K562 (cell line): Measurements from ENCODE around the gene CMSS1. TPM values are rescaled to one million over a fixed set of nuclear protein-coding genes. Genes with fewer than 3 reads are reported as not detected.

ENCODE experiments used
- CLOCK ChIP-seq: fragments of 250-450 bp; sonication (Bioruptor Pico); IDR thresholded peaks from 2 replicates; pipeline ENCODE4 v1.4.0; 2020; ENCODE audit warnings: mild to moderate bottlenecking, moderate library complexity, borderline replicate concordance
- GABPB1 ChIP-seq: sonication (generic); formaldehyde crosslinking; IDR thresholded peaks from 2 replicates; pipeline ENCODE4 v1.8.0; 2022; ENCODE audit warnings: mild to moderate bottlenecking, missing genetic modification reagents
- GMEB1 ChIP-seq: fragments of 250-450 bp; sonication (Bioruptor Pico); IDR thresholded peaks from 2 replicates; pipeline ENCODE4 v1.4.0; 2020; ENCODE audit warnings: mild to moderate bottlenecking
- HMG20A ChIP-seq: fragments of 450-650 bp; formaldehyde crosslinking; conservative IDR thresholded peaks from 2 replicates; pipeline ENCODE4 v1.4.0; 2020; ENCODE audit warnings: mild to moderate bottlenecking, mixed read lengths
- MYBL2 ChIP-seq, 2 experiments: fragments of 450-650 bp in 1 of 2; sonication (generic) in 1 of 2; formaldehyde crosslinking in 1 of 2; IDR thresholded peaks; 2 replicates each; pipeline versions ENCODE4 v1.6.1 to v1.8.1; 2017 to 2022; ENCODE audit warnings: borderline replicate concordance in 1 of 2, inconsistent platforms in 1 of 2, low read depth in 1 of 2, mild to moderate bottlenecking in 1 of 2, missing genetic modification reagents in 1 of 2, moderate library complexity in 1 of 2
- PATZ1 ChIP-seq: fragments of 250-450 bp; sonication (Bioruptor Pico); IDR thresholded peaks from 2 replicates; pipeline ENCODE4 v1.5.0; 2020; ENCODE audit warnings: mild to moderate bottlenecking, borderline replicate concordance
- PPARD ChIP-seq: fragments of 250-450 bp; sonication (Bioruptor Pico); IDR thresholded peaks from 2 replicates; pipeline ENCODE4 v1.8.0; 2022; ENCODE audit warnings: inconsistent platforms, mild to moderate bottlenecking, moderate library complexity
- ZEB2 ChIP-seq: fragments of 450-650 bp; IDR thresholded peaks from 2 replicates; pipeline ENCODE4 v1.6.1; 2016
- ZFX ChIP-seq: sonication (generic); formaldehyde crosslinking; IDR thresholded peaks from 2 replicates; pipeline ENCODE4 v1.8.0; 2022; ENCODE audit warnings: mild to moderate bottlenecking, missing genetic modification reagents, moderate library complexity
- ZNF655 ChIP-seq: fragments of 250-450 bp; sonication (Bioruptor Pico); IDR thresholded peaks from 2 replicates; pipeline ENCODE4 v1.5.0; 2021
- polyA plus RNA-seq, 8 experiments: library from polyadenylated mRNA; depleted of rRNA in 4 of 8; stranded (reverse) in 5 of 8; unstranded in 3 of 8; fragments of >200 nt; fragmentation: Nextera tagmentation in 2 of 8; fragmentation: Illumina TruSeq in 1 of 8; extraction: Ambion mirVana in 2 of 8; extraction: Trizol in 1 of 8; gene quantifications; 2 replicates each; pipeline versions ENCODE4 v1.2.1 to v1.2.3, GENCODE V29; 2011 to 2014; ENCODE audit warnings: inconsistent platforms in 1 of 8, missing spikeins in 1 of 8
- total RNA-seq, 7 experiments: library from RNA; depleted of rRNA in 6 of 7; stranded (reverse); fragments of >200 nt in 6 of 7; fragmentation: Illumina TruSeq in 2 of 7; extraction: Trizol in 2 of 7; gene quantifications; 2 replicates each; pipeline versions ENCODE4 v1.2.1 to v1.2.3, GENCODE V29; 2011 to 2021; ENCODE audit warnings: low replicate concordance in 1 of 7
- TF ChIP-seq, protein P1 (sequence below): fragments of 200-800 bp; sonication (Bioruptor generic); IDR thresholded peaks from 2 replicates; pipeline ENCODE4 v1.6.1; 2016; ENCODE audit warnings: missing genetic modification characterization, missing compliant biosample characterization
- TF ChIP-seq, protein P2 (sequence below): fragments of 250-450 bp; sonication (Bioruptor Pico); IDR thresholded peaks from 2 replicates; pipeline ENCODE4 v1.9.0; 2021; ENCODE audit warnings: mild to moderate bottlenecking

CMSS1 gene
- total and polyA plus RNA-seq, 9 of the 15 experiments (the other 6 are each of a cell fraction or from before 2014, with no cell fraction given): 46.9 to 109 (median 72.3) TPM

- TF ChIP-seq GABPB1 (CRISPR knock-in tag) (peak; percentile 53; the same call in 1 of the 2 replicates), CLOCK (CRISPR knock-in tag) (no peak), PPARD (CRISPR knock-in tag) (no peak), GMEB1 (CRISPR knock-in tag) (peak; percentile 60), PATZ1 (CRISPR knock-in tag) (no peak), ZEB2 (peak; percentile 100), ZNF655 (CRISPR knock-in tag) (no peak), MYBL2 (IDR thresholded peaks at IDR 0.05; ENCODE audit: low read depth) (peak; percentile 84), MYBL2 (CRISPR knock-in tag; IDR thresholded peaks at IDR 0.05; ENCODE audit: borderline replicate concordance) (no peak), HMG20A (CRISPR knock-in tag) (no peak), ZFX (peak; percentile 62)
- TF ChIP-seq, protein P1, sequence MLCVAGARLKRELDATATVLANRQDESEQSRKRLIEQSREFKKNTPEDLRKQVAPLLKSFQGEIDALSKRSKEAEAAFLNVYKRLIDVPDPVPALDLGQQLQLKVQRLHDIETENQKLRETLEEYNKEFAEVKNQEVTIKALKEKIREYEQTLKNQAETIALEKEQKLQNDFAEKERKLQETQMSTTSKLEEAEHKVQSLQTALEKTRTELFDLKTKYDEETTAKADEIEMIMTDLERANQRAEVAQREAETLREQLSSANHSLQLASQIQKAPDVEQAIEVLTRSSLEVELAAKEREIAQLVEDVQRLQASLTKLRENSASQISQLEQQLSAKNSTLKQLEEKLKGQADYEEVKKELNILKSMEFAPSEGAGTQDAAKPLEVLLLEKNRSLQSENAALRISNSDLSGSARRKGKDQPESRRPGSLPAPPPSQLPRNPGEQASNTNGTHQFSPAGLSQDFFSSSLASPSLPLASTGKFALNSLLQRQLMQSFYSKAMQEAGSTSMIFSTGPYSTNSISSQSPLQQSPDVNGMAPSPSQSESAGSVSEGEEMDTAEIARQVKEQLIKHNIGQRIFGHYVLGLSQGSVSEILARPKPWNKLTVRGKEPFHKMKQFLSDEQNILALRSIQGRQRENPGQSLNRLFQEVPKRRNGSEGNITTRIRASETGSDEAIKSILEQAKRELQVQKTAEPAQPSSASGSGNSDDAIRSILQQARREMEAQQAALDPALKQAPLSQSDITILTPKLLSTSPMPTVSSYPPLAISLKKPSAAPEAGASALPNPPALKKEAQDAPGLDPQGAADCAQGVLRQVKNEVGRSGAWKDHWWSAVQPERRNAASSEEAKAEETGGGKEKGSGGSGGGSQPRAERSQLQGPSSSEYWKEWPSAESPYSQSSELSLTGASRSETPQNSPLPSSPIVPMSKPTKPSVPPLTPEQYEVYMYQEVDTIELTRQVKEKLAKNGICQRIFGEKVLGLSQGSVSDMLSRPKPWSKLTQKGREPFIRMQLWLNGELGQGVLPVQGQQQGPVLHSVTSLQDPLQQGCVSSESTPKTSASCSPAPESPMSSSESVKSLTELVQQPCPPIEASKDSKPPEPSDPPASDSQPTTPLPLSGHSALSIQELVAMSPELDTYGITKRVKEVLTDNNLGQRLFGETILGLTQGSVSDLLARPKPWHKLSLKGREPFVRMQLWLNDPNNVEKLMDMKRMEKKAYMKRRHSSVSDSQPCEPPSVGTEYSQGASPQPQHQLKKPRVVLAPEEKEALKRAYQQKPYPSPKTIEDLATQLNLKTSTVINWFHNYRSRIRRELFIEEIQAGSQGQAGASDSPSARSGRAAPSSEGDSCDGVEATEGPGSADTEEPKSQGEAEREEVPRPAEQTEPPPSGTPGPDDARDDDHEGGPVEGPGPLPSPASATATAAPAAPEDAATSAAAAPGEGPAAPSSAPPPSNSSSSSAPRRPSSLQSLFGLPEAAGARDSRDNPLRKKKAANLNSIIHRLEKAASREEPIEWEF: no peak
- TF ChIP-seq, protein P2, sequence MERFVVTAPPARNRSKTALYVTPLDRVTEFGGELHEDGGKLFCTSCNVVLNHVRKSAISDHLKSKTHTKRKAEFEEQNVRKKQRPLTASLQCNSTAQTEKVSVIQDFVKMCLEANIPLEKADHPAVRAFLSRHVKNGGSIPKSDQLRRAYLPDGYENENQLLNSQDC: no peak
These were observed at the start of gene CMSS1 (continued) for GRCh38 chr3:99817437-99818240.
